A549 treated with GW870086 at 1 μM for 4 hours (cell line): ENCODE data around the gene CEACAM3. TPM values are rescaled to one million over a fixed set of nuclear protein-coding genes. Genes with fewer than 3 reads are reported as not detected.

ENCODE experiments used
- total RNA-seq: library from RNA; stranded (reverse); fragments of 200-300 nt; extraction: Qiagen RNA extraction; gene quantifications from 5 replicates; pipeline ENCODE4 v1.2.3, GENCODE V29; 2022; ENCODE audit warnings: low read depth

Gene CEACAM3
- not detected in 5 replicates for total RNA-seq

DNA sequence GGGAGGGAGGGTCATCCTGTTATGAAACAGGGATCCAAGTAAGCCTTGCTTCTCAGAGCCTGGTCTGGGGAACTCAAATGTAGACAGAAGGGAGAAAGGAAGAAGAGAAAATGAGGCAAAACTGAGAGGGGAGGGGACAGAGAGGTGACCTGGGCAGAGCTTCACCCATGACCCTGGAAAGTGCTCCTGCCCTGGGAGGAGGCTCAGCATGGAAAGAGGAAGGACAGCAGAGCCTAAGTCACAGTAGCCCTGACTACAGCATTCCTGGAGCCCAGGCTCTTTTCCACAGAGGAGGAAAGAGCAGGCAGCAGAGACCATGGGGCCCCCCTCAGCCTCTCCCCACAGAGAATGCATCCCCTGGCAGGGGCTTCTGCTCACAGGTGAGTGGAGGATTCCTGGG is at the start of gene CEACAM3:
CEACAM3 (plus strand) TSS at position 226 of the 400 bp plus-strand sequence; CDS start at position 317, 91 bp downstream.

DNA sequence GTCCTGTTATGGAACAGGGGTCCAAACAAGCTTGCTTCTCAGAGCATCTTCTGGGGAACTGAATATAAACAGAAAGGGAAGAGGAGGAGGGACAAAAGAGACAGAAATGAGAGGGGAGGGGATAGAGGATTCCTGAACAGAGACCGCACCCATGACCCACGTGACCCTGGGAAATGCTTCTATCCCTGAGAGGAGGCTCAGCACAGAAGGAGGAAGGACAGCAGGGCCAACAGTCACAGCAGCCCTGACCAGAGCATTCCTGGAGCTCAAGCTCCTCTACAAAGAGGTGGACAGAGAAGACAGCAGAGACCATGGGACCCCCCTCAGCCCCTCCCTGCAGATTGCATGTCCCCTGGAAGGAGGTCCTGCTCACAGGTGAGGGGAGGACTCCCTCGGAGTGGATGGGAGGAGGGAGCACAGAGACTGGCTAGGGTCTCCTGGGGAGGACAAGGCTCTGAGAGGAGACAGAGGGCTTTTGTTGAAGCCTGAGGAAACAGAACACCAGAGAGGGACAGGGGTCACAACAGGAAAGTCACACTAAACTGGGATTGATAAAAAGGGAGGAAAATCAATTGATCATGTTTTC is 41.0 kb upstream of the CEACAM3 start, which contains the start of gene CEACAM6:
CEACAM6 (plus strand) TSS at position 203 of the 586 bp plus-strand sequence; CDS start at position 312, 109 bp downstream.

DNA sequence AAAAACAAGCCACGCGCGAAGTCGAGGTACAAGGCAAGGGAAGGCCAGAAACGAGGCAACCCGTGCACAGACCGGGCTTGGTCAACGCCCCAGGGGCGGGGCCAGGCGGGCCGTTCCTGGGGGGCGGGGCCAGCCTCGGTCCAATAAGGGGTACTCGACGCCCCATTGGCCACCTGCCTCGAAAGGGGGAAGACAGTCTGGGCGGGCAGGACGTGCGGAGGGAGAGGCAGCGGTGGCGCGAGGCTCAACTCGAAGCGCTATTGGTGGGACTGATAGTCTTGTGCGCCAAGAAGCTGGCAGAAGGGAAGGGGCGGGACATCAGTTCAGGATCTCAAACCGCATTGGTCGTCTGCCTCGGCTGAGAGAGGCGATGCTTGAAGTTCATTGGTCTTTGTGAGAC is 48.2 kb downstream of the CEACAM3 start, which contains the start of gene LYPD4:
LYPD4 (minus strand) TSS at position 83 of the 400 bp plus-strand sequence. CDS start 5,398 bp downstream, outside the sequence.

DNA sequence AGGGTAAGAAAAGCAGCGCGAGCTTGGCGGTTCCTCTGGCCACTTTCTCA is 48.4 kb downstream of the CEACAM3 start, which contains the start of gene DMRTC2:
DMRTC2 (plus strand) TSS at position 42 of the 50 bp plus-strand sequence. CDS start 2,387 bp downstream, outside the sequence.

DNA sequence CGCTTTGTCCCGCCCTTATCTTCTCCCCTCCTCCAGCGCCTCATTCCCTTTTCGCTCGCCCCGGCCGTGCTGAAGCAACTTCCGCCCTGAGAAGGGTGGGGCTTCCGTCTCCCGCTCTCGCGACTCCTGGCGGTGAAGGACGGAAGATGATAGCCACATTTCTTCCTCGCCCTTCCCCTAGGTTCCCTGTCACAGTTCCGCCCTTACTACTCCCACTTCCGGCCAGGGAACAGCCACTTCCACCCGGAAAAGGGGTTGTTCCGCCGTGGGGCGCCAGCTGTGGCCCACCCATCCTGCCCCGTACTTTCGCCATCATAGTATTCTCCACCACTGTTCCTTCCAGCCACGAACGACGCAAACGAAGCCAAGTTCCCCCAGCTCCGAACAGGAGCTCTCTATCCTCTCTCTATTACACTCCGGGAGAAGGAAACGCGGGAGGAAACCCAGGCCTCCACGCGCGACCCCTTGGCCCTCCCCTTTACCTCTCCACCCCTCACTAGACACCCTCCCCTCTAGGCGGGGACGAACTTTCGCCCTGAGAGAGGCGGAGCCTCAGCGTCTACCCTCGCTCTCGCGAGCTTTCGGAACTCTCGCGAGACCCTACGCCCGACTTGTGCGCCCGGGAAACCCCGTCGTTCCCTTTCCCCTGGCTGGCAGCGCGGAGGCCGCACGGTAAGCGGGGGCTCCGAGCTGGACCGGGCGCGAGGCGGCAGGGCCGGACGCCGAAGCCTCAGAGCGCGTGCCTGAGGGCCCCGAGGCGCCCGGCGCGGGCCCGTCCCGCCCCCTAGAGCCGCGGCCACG is 63.4 kb downstream of the CEACAM3 start, which contains the start of gene RPS19:
RPS19 (plus strand) TSS at position 638 of the 801 bp plus-strand sequence. CDS start 520 bp downstream, outside the sequence.

Other genes starting within 250 kb of the CEACAM3 start
- gene CEACAM21, start 220.4 kb upstream of the CEACAM3 start, total RNA-seq: not detected in 5 replicates
- not detected in 5 replicates for gene CEACAM4, start 169.5 kb upstream of the CEACAM3 start, total RNA-seq
- 0.08 to 0.17 TPM in 2 of 5 replicates, not detected in the others for gene CEACAM7, start 108.3 kb upstream of the CEACAM3 start, total RNA-seq
- 1.6 to 2.1 TPM (median 1.7 TPM) in 5 replicates for gene CEACAM5, start 88.0 kb upstream of the CEACAM3 start, total RNA-seq
- 14.9 to 22.6 TPM (median 20.6 TPM) in 5 replicates for gene CEACAM6, start 41.1 kb upstream of the CEACAM3 start, total RNA-seq
- gene LYPD4, start 48.1 kb downstream of the CEACAM3 start, total RNA-seq: not detected in 5 replicates
- not detected in 5 replicates for gene DMRTC2, start 48.5 kb downstream of the CEACAM3 start, total RNA-seq
- 9,077 to 10,791 TPM (median 9,411 TPM) in 5 replicates for gene RPS19, start 63.7 kb downstream of the CEACAM3 start, total RNA-seq
- 0.66 to 1.3 TPM (median 0.91 TPM) in 5 replicates for gene CD79A, start 80.7 kb downstream of the CEACAM3 start, total RNA-seq
- 83.9 to 123 TPM (median 107 TPM) in 5 replicates for gene ARHGEF1, start 86.6 kb downstream of the CEACAM3 start, total RNA-seq
- 0.23 to 0.35 TPM (median 0.29 TPM) in 5 replicates for gene ERFL, start 131.9 kb downstream of the CEACAM3 start, total RNA-seq
- 204 to 269 TPM (median 241 TPM) in 5 replicates for gene RABAC1, start 162.7 kb downstream of the CEACAM3 start, total RNA-seq
- gene ATP1A3, start 197.6 kb downstream of the CEACAM3 start, total RNA-seq: 3.5 to 5.8 TPM (median 4.7 TPM) in 5 replicates